Adrenal gland (tissue), 5 donors: ENCODE measurements around the gene RPS8.

Experiments used
- POLR2A ChIP-seq, 2 donors: fragments of 450-650 bp; IDR thresholded peaks; one replicate each; pipeline ENCODE4 v1.6.1; 2017; ENCODE audit warnings: antibody characterized with exemption in 2 of 2, mild to moderate bottlenecking in 2 of 2, moderate library complexity in 1 of 2
- TF ChIP-seq, protein P1 (sequence below), 6 experiments: fragments of 450-650 bp in 4 of 6; fragments of 200-600 bp in 2 of 6; sonication (generic) in 1 of 6; IDR thresholded peaks; 1 replicate in 5 of 6; 2 replicates in 1 of 6; pipeline versions ENCODE4 v1.5.1 to v1.8.0; 2016 to 2021; ENCODE audit warnings: antibody characterized with exemption in 6 of 6, mild to moderate bottlenecking in 2 of 6, moderate library complexity in 1 of 6
- donor health status: DM: no; HTN: no; CAD: no.

DNA sequence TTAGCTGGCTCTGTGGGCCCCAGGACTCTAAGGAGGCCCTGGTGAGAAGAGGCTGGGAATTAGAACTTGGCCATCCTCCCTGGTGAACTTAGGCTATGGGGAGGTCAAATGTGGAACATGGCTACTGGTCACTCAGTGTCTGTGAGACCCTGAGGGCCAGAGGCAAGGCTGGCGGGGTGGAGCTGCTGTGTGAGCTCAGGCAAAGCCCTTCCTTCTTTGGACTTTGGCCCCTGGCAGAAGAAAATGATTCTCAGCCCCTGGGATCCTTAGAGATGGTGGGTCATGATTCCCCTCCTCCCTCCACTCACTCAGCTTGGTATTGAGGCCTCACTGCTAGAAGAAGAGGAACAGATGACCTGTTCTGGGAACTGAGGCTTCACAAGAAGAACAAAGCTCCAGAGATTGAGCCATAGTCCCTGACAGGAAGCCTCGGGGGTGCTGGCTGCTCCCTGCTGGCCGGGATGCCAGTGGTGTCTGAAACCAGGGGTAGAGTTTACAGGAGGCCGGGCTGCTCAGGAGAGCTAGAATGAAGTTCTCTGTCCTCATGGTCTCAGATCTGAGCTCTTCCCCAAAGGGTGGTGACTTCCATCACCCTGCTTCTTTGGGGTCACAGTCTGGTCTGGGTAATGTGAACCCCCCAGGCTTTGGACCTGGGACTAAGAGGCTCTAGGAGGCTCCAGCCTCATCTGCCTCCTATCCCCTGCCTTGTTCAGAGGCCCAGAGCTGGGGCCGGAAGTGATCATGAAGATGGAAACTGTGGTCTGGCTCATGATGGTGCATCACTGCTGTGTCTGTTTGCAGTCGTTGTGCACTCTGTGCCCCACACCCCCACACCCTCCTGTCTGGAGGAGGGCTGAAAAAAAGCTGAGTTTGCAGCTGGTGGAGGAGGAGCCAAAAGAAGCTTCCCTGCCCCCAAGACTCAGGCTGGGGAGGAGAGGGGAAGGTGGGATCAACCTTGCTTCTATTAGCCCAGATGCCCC is 33.9 kb downstream of the RPS8 start:
- TF ChIP-seq, protein P1, sequence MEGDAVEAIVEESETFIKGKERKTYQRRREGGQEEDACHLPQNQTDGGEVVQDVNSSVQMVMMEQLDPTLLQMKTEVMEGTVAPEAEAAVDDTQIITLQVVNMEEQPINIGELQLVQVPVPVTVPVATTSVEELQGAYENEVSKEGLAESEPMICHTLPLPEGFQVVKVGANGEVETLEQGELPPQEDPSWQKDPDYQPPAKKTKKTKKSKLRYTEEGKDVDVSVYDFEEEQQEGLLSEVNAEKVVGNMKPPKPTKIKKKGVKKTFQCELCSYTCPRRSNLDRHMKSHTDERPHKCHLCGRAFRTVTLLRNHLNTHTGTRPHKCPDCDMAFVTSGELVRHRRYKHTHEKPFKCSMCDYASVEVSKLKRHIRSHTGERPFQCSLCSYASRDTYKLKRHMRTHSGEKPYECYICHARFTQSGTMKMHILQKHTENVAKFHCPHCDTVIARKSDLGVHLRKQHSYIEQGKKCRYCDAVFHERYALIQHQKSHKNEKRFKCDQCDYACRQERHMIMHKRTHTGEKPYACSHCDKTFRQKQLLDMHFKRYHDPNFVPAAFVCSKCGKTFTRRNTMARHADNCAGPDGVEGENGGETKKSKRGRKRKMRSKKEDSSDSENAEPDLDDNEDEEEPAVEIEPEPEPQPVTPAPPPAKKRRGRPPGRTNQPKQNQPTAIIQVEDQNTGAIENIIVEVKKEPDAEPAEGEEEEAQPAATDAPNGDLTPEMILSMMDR (IDR thresholded peaks at IDR 0.05): peak in 3 of 6 experiments; percentile 2 to 19 (median 11)
- peak in 1 of 2 donors; percentile 17 for TF ChIP-seq POLR2A (IDR thresholded peaks at IDR 0.05)
